Measurements from ENCODE around the gene UBR4. TPM values are rescaled to one million over a fixed set of nuclear protein-coding genes. Genes with fewer than 3 reads are reported as not detected.

The UBR4 gene
- polyA plus RNA-seq, 1 donor from 2014 or later, result 49.7 TPM

- H3K9me3 ChIP-seq (ENCODE audit: low read length), result no peaks in the 10 kb centered on the region
- no peaks in the 10 kb centered on the region for H3K79me2 ChIP-seq (replicated peaks; ENCODE audit: insufficient read depth, low read length)
- no peaks in the 10 kb centered on the region for H3F3A ChIP-seq (ENCODE audit: insufficient read depth, low read length, poor library complexity, severe bottlenecking)
- peaks cover 22% of the 10 kb centered on the region for H3K36me3 ChIP-seq (ENCODE audit: insufficient read depth, low read length)
- no peak overlapping the region for H3K4me2 ChIP-seq (ENCODE audit: low read length)
- H2AFZ ChIP-seq (ENCODE audit: low read depth, low read length), result no peak overlapping the region
- no peak for TF ChIP-seq REST (IDR thresholded peaks at IDR 0.05; ENCODE audit: borderline replicate concordance)
- TF ChIP-seq RAD21 (conservative IDR thresholded peaks at IDR 0.05), result no peak
- no peak for TF ChIP-seq EP300 (conservative IDR thresholded peaks at IDR 0.05; ENCODE audit: poor library complexity, severe bottlenecking)
- TF ChIP-seq TAF1 (IDR thresholded peaks at IDR 0.05; ENCODE audit: low read depth), result no peak
- no peak for TF ChIP-seq MXI1 (conservative IDR thresholded peaks at IDR 0.05; ENCODE audit: poor library complexity, severe bottlenecking)
- TF ChIP-seq CTCF (IDR thresholded peaks at IDR 0.05; ENCODE audit: poor library complexity, severe bottlenecking), result no peak
- TF ChIP-seq SMC3 (conservative IDR thresholded peaks at IDR 0.05; ENCODE audit: poor library complexity), result no peak
- no peak for TF ChIP-seq POLR2AphosphoS5 (IDR thresholded peaks at IDR 0.05)
- H3K27ac ChIP-seq (ENCODE audit: low read length), result no peak overlapping the region
- no peaks in the 10 kb centered on the region for H3K27me3 ChIP-seq (ENCODE audit: insufficient read depth, low read depth, low read length)
- H3K4me3 ChIP-seq (ENCODE audit: low read length), result no peak overlapping the region
- H4K20me1 ChIP-seq (ENCODE audit: insufficient read depth), result no peaks in the 10 kb centered on the region
- H3K9me2 ChIP-seq (ENCODE audit: insufficient read depth, low read length), result no peaks in the 10 kb centered on the region
- H3K9ac ChIP-seq (ENCODE audit: low read length), result no peak overlapping the region
These were observed 44.6 kb downstream of the UBR4 start for GRCh38 chr1:19165501-19165900.

GRCh38 chr1:19164274-19165015 lies 45.6 kb downstream of the UBR4 start:
- Histone ChIP-seq H4K20me1 (ENCODE audit: insufficient read depth) (no peaks in the 10 kb centered on the region), H3K9me3 (ENCODE audit: low read length) (no peaks in the 10 kb centered on the region), H3F3A (ENCODE audit: insufficient read depth, low read length, poor library complexity, severe bottlenecking) (no peaks in the 10 kb centered on the region), H3K4me3 (ENCODE audit: low read length) (no peak overlapping the region), H3K79me2 (replicated peaks; ENCODE audit: insufficient read depth, low read length) (no peaks in the 10 kb centered on the region), H3K9ac (ENCODE audit: low read length) (no peak overlapping the region), H3K27ac (ENCODE audit: low read length) (no peak overlapping the region), H3K4me2 (ENCODE audit: low read length) (no peak overlapping the region), H3K9me2 (ENCODE audit: insufficient read depth, low read length) (no peaks in the 10 kb centered on the region), H3K36me3 (ENCODE audit: insufficient read depth, low read length) (peaks cover 22% of the 10 kb centered on the region), H3K27me3 (ENCODE audit: insufficient read depth, low read depth, low read length) (no peaks in the 10 kb centered on the region), H2AFZ (ENCODE audit: low read depth, low read length) (no peak overlapping the region)
- TF ChIP-seq CTCF (IDR thresholded peaks at IDR 0.05; ENCODE audit: poor library complexity, severe bottlenecking), result no peak
- TF ChIP-seq EP300 (conservative IDR thresholded peaks at IDR 0.05; ENCODE audit: poor library complexity, severe bottlenecking), result no peak
- no peak for TF ChIP-seq EZH2 (IDR thresholded peaks at IDR 0.05; ENCODE audit: borderline replicate concordance, insufficient read depth, low read length, poor library complexity, severe bottlenecking)
- no peak for TF ChIP-seq MXI1 (conservative IDR thresholded peaks at IDR 0.05; ENCODE audit: poor library complexity, severe bottlenecking)
- TF ChIP-seq SMC3 (conservative IDR thresholded peaks at IDR 0.05; ENCODE audit: poor library complexity), result no peak
- no peak for TF ChIP-seq POLR2AphosphoS5 (IDR thresholded peaks at IDR 0.05)
- TF ChIP-seq RAD21 (conservative IDR thresholded peaks at IDR 0.05), result no peak
- TF ChIP-seq TAF1 (IDR thresholded peaks at IDR 0.05; ENCODE audit: low read depth), result no peak
- TF ChIP-seq REST (IDR thresholded peaks at IDR 0.05; ENCODE audit: borderline replicate concordance), result no peak
